Lower lobe of right lung (tissue), 2 donors: ENCODE measurements around the gene ST8SIA1. TPM values are rescaled to one million over a fixed set of nuclear protein-coding genes. Genes with fewer than 3 reads are reported as not detected.

Experiments
- ATAC-seq, 2 donors: fragments of 200-7000 bp; cut with Tn5 transposase; one replicate each; pipeline ENCODE4 v1.9.1; 2020 to 2022; ENCODE audit warnings: mild to moderate bottlenecking in 2 of 2, moderate library complexity in 2 of 2
- DNase-seq: peaks from one replicate; pipeline ENCODE4 v3.0.0-alpha.2; 2020
- H3K27ac ChIP-seq: fragments of 200-600 bp; one replicate; pipeline ENCODE4 v1.8.0; 2022
- H3K27me3 ChIP-seq: fragments of 200-600 bp; one replicate; pipeline ENCODE4 v1.8.0; 2022; ENCODE audit warnings: low read depth
- H3K36me3 ChIP-seq: fragments of 200-600 bp; one replicate; pipeline ENCODE4 v1.8.0; 2022; ENCODE audit warnings: mild to moderate bottlenecking
- H3K4me1 ChIP-seq: fragments of 200-600 bp; one replicate; pipeline ENCODE4 v1.8.0; 2022
- H3K4me3 ChIP-seq: fragments of 200-600 bp; one replicate; pipeline ENCODE4 v1.8.0; 2022; ENCODE audit warnings: mild to moderate bottlenecking
- H3K9me3 ChIP-seq: fragments of 200-600 bp; one replicate; pipeline ENCODE4 v1.8.0; 2022
- CTCF ChIP-seq: fragments of 200-600 bp; IDR thresholded peaks from one replicate; pipeline ENCODE4 v1.8.0; 2022; ENCODE audit warnings: antibody characterized with exemption, mild to moderate bottlenecking
- intact Hi-C: fragments of 100-400 bp; cut with DNase I; formaldehyde crosslinking; loops from one replicate; pipeline ENCODE4 v1.11.0; 2022
- total RNA-seq: library from RNA; stranded (reverse); fragmentation: NEBNext Ultra II Directional; extraction: Animal tissue kit (Norgen Biotek cat#: 25700); gene quantifications from one replicate; pipeline ENCODE4 v1.2.1, GENCODE V29; 2021
- donor health status: DM: no; HTN: yes; CAD: no; lungs with severe emphysema.

The ST8SIA1 gene
- total RNA-seq, 1 donor from 2014 or later, result 9.1 TPM

DNA sequence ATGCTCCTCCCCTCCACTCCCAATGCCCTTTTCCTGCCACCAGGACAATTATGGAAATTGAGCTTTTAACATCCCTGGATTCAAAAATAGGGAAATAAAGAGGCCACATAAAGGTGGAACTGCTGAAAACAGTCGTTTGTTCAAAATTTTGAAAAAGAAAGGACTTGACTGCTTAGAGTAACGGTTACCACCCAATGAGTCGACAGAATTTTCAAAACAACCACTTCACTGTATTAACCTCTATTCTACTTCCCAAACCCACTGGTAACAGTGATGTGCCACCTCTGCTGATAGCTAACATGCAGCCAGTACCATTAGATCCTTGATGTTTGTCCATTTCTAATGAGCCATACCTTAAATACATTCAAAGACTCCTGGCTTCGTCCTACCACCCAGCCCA lies 4.9 kb downstream of the ST8SIA1 start:
- Histone ChIP-seq H3K27ac (no peak overlapping the region), H3K4me3 (no peak overlapping the region), H3K36me3 (no peaks in the 10 kb centered on the region), H3K4me1 (peaks cover 8% of the 10 kb centered on the region), H3K9me3 (no peaks in the 10 kb centered on the region), H3K27me3 (peaks cover 15% of the 10 kb centered on the region)
- intact Hi-C loops, result no loop called here
- ATAC-seq, result no peak
- DNase-seq, result no peak
- TF ChIP-seq CTCF, result no peak

- no peak for ATAC-seq
- H3K27ac ChIP-seq, result no peak overlapping the region
- intact Hi-C loops, result no loop called here
- H3K36me3 ChIP-seq, result no peaks in the 10 kb centered on the region
- no peak for DNase-seq
- H3K27me3 ChIP-seq, result no peaks in the 10 kb centered on the region
- no peak for TF ChIP-seq CTCF
- no peak overlapping the region for H3K4me3 ChIP-seq
- no peaks in the 10 kb centered on the region for H3K9me3 ChIP-seq
- H3K4me1 ChIP-seq, result no peaks in the 10 kb centered on the region
Measured at GRCh38 chr12:22325218-22325617, 9.3 kb downstream of the ST8SIA1 start.

- Histone ChIP-seq H3K27ac (no peak overlapping the region), H3K9me3 (no peaks in the 10 kb centered on the region), H3K4me3 (no peak overlapping the region), H3K36me3 (no peaks in the 10 kb centered on the region), H3K4me1 (no peaks in the 10 kb centered on the region), H3K27me3 (no peaks in the 10 kb centered on the region)
- ATAC-seq (no peak), DNase-seq (no peak)
- intact Hi-C loops, result no loop called here
- no peak for TF ChIP-seq CTCF
Measured at GRCh38 chr12:22322091-22322490, 12.4 kb downstream of the ST8SIA1 start.

DNA sequence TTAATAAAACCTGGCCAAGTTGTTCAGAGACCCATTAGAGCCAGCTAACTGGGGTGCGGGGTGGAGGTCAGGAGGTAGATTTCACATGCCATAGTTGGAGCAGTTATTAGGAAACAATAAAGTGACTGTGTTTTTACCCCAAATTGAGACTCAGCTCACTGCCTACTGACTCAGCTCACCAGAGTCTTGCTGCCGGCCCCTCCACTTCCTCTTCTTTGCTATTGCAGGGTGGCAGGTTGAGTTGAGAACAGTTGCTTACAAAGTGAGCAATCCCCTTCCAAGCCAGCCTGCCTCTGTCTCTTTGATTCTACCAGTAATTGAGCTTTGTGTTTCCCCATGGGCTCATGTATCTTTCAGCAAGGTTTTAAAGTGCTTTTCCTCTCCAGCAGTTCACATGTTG lies 12.9 kb downstream of the ST8SIA1 start:
- intact Hi-C loops, result no loop called here
- H3K4me3 ChIP-seq, result no peak overlapping the region
- H3K4me1 ChIP-seq, result no peaks in the 10 kb centered on the region
- ATAC-seq (peak; percentile 40 to 62), DNase-seq (peak; percentile 53)
- H3K27ac ChIP-seq, result no peak overlapping the region
- no peak for TF ChIP-seq CTCF
- H3K27me3 ChIP-seq, result no peaks in the 10 kb centered on the region
- H3K9me3 ChIP-seq, result no peaks in the 10 kb centered on the region
- H3K36me3 ChIP-seq, result no peaks in the 10 kb centered on the region

GRCh38 chr12:22321018-22321605 lies 13.4 kb downstream of the ST8SIA1 start:
- Histone ChIP-seq H3K4me3 (no peak overlapping the region), H3K36me3 (no peaks in the 10 kb centered on the region), H3K27ac (no peak overlapping the region), H3K27me3 (no peaks in the 10 kb centered on the region), H3K9me3 (no peaks in the 10 kb centered on the region), H3K4me1 (no peaks in the 10 kb centered on the region)
- intact Hi-C loops, result no loop called here
- TF ChIP-seq CTCF, result no peak
- no peak for ATAC-seq
- no peak for DNase-seq
